HepG2 (cell line): Measurements from ENCODE around the gene DCAKD. TPM values are rescaled to one million over a fixed set of nuclear protein-coding genes. Genes with fewer than 3 reads are reported as not detected.

Experiments used
- AKNA ChIP-seq: sonication (generic); formaldehyde crosslinking; IDR thresholded peaks from 2 replicates; pipeline ENCODE4 v1.4.0; 2020; ENCODE audit warnings: missing genetic modification reagents, borderline replicate concordance
- BORCS8-MEF2B ChIP-seq: sonication (generic); formaldehyde crosslinking; IDR thresholded peaks from 2 replicates; pipeline ENCODE4 v1.8.0; 2022; ENCODE audit warnings: mild to moderate bottlenecking, missing genetic modification reagents
- CEBPB ChIP-seq: IDR thresholded peaks from 2 replicates; pipeline ENCODE4 v1.6.1; 2011; ENCODE audit warnings: low read depth, low read length, improper control_type of control experiment, borderline replicate concordance
- ELF3 ChIP-seq: IDR thresholded peaks from 2 replicates; pipeline ENCODE4 v1.6.1; 2016; ENCODE audit warnings: missing genetic modification reagents, missing compliant biosample characterization
- HNRNPLL ChIP-seq: fragments of 200-400 bp; formaldehyde crosslinking; IDR thresholded peaks from 2 replicates; pipeline ENCODE4 v1.6.1; 2017; ENCODE audit warnings: mild to moderate bottlenecking, low read depth, low read length; ENCODE audit not compliant: poor library complexity, severe bottlenecking
- KMT2A ChIP-seq: sonication (generic); formaldehyde crosslinking; IDR thresholded peaks from 2 replicates; pipeline ENCODE4 v1.4.0; 2020; ENCODE audit warnings: missing genetic modification reagents
- MIXL1 ChIP-seq: IDR thresholded peaks from 2 replicates; pipeline ENCODE4 v1.6.1; 2016
- NRL ChIP-seq: sonication (generic); formaldehyde crosslinking; IDR thresholded peaks from 2 replicates; pipeline ENCODE4 v1.5.0; 2020; ENCODE audit warnings: missing genetic modification reagents, mild to moderate bottlenecking, moderate library complexity, borderline replicate concordance
- SAP130 ChIP-seq: IDR thresholded peaks from 2 replicates; pipeline ENCODE4 v1.6.1; 2016; ENCODE audit warnings: low read depth
- ZFX ChIP-seq: sonication (generic); formaldehyde crosslinking; IDR thresholded peaks from 2 replicates; pipeline ENCODE4 v1.4.0; 2020; ENCODE audit warnings: mild to moderate bottlenecking, low read depth, missing genetic modification reagents, moderate library complexity
- ZKSCAN8 ChIP-seq: IDR thresholded peaks from 2 replicates; pipeline ENCODE4 v1.6.1; 2016; ENCODE audit warnings: borderline replicate concordance, missing genetic modification reagents, missing compliant biosample characterization
- ZNF350 ChIP-seq: sonication (generic); formaldehyde crosslinking; IDR thresholded peaks from 2 replicates; pipeline ENCODE4 v1.4.0; 2020; ENCODE audit warnings: mild to moderate bottlenecking, low read depth, missing genetic modification reagents, borderline replicate concordance
- ZNF768 ChIP-seq: sonication (generic); formaldehyde crosslinking; IDR thresholded peaks from 2 replicates; pipeline ENCODE4 v1.4.0; 2020; ENCODE audit warnings: missing genetic modification reagents
- ZNF777 ChIP-seq: sonication (generic); formaldehyde crosslinking; IDR thresholded peaks from 2 replicates; pipeline ENCODE4 v1.4.0; 2020; ENCODE audit warnings: missing genetic modification reagents
- polyA plus RNA-seq, 8 experiments: library from polyadenylated mRNA; depleted of rRNA in 3 of 8; stranded (reverse) in 7 of 8; unstranded in 1 of 8; fragments of >200 nt; fragmentation: Illumina TruSeq in 4 of 8; extraction: Trizol in 4 of 8; gene quantifications; 2 replicates each; pipeline versions ENCODE4 v1.2.1 to v1.2.3, GENCODE V29; 2011 to 2016; ENCODE audit warnings: low read depth in 4 of 8, missing spikeins in 1 of 8, mixed read lengths in 1 of 8; ENCODE audit not compliant: insufficient read depth in 1 of 8
- total RNA-seq, 5 experiments: library from RNA; depleted of rRNA; stranded (reverse); fragments of >200 nt; fragmentation: Illumina TruSeq; extraction: Trizol; gene quantifications; 2 replicates each; pipeline ENCODE4 v1.2.3, GENCODE V29; 2016; ENCODE audit warnings: low read depth in 1 of 5
- TF ChIP-seq, protein P1 (sequence below), 2 experiments: sonication (generic) in 1 of 2; formaldehyde crosslinking in 1 of 2; IDR thresholded peaks; 2 replicates each; pipeline versions ENCODE4 v1.4.0 to v1.6.1; 2016 to 2020; ENCODE audit warnings: borderline replicate concordance in 1 of 2, low read depth in 1 of 2, mild to moderate bottlenecking in 1 of 2, missing genetic modification reagents in 1 of 2
- TF ChIP-seq, protein P2 (sequence below): sonication (generic); formaldehyde crosslinking; IDR thresholded peaks from 2 replicates; pipeline ENCODE4 v1.4.0; 2020; ENCODE audit warnings: missing genetic modification reagents, mild to moderate bottlenecking, borderline replicate concordance

The DCAKD gene
- total and polyA plus RNA-seq, 2 of the 13 experiments (the other 11 are each of a cell fraction or from before 2014, with no cell fraction given), result 25.9 to 29.2 TPM

GRCh38 chr17:45043813-45044540 lies 7.5 kb downstream of the DCAKD start (continued):
- TF ChIP-seq SAP130 (CRISPR knock-in tag), result peak; percentile 27; the same call in 1 of the 2 replicates
- TF ChIP-seq, protein P1, sequence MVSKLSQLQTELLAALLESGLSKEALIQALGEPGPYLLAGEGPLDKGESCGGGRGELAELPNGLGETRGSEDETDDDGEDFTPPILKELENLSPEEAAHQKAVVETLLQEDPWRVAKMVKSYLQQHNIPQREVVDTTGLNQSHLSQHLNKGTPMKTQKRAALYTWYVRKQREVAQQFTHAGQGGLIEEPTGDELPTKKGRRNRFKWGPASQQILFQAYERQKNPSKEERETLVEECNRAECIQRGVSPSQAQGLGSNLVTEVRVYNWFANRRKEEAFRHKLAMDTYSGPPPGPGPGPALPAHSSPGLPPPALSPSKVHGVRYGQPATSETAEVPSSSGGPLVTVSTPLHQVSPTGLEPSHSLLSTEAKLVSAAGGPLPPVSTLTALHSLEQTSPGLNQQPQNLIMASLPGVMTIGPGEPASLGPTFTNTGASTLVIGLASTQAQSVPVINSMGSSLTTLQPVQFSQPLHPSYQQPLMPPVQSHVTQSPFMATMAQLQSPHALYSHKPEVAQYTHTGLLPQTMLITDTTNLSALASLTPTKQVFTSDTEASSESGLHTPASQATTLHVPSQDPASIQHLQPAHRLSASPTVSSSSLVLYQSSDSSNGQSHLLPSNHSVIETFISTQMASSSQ (IDR thresholded peaks at IDR 0.05; ENCODE audit: low read depth), result no peak
- TF ChIP-seq, protein P1 (CRISPR knock-in tag; IDR thresholded peaks at IDR 0.05; ENCODE audit: borderline replicate concordance), result no peak
- TF ChIP-seq HNRNPLL, result peak; percentile 51
- TF ChIP-seq, protein P2, sequence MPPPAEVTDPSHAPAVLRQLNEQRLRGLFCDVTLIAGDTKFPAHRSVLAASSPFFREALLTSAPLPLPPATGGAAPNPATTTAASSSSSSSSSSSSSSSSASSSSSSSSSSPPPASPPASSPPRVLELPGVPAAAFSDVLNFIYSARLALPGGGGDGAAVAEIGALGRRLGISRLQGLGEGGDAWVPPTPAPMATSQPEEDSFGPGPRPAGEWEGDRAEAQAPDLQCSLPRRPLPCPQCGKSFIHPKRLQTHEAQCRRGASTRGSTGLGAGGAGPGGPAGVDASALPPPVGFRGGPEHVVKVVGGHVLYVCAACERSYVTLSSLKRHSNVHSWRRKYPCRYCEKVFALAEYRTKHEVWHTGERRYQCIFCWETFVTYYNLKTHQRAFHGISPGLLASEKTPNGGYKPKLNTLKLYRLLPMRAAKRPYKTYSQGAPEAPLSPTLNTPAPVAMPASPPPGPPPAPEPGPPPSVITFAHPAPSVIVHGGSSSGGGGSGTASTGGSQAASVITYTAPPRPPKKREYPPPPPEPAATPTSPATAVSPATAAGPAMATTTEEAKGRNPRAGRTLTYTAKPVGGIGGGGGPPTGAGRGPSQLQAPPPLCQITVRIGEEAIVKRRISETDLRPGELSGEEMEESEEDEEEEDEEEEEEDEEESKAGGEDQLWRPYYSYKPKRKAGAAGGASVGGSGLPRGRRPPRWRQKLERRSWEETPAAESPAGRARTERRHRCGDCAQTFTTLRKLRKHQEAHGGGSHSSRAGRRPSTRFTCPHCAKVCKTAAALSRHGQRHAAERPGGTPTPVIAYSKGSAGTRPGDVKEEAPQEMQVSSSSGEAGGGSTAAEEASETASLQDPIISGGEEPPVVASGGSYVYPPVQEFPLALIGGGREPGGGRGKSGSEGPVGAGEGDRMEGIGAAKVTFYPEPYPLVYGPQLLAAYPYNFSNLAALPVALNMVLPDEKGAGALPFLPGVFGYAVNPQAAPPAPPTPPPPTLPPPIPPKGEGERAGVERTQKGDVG, result peak; percentile 83; the same call in 1 of the 2 replicates
- TF ChIP-seq AKNA (CRISPR knock-in tag), result no peak
- no peak for TF ChIP-seq ZNF768
- 0 out of 2 replicates have a peak, but pooled peaks have one; percentile 56 for TF ChIP-seq KMT2A (CRISPR knock-in tag)
- 0 out of 2 replicates have a peak, but pooled peaks have one; percentile 63 for TF ChIP-seq NRL (CRISPR knock-in tag)
- TF ChIP-seq BORCS8-MEF2B, result no peak
- TF ChIP-seq ZNF777, result peak; percentile 47; the same call in 1 of the 2 replicates
- no peak for TF ChIP-seq CEBPB
- peak; percentile 24 for TF ChIP-seq ZFX (CRISPR knock-in tag)
- TF ChIP-seq ZKSCAN8 (CRISPR knock-in tag), result 0 out of 2 replicates have a peak, but pooled peaks have one; percentile 34
- TF ChIP-seq MIXL1 (CRISPR knock-in tag), result 0 out of 2 replicates have a peak, but pooled peaks have one; percentile 17
- TF ChIP-seq ZNF350 (CRISPR knock-in tag), result no peak
- TF ChIP-seq ELF3, result peak; percentile 75
